Endothelial cell of umbilical vein (primary cell): ENCODE data around the gene DDX31. TPM values are rescaled to one million over a fixed set of nuclear protein-coding genes. Genes with fewer than 3 reads are reported as not detected.

ENCODE experiments used
- BruUV-seq: library from RNA; stranded (reverse); fragments of 400-500 nt; replicated peaks from 2 replicates; lab custom pipeline; 2021; lab: Mats Ljungman, UMichigan
- CTCF ChIA-PET: fragments of 300-600, 350-600 bp; sonication (Branson Sonifier 250); formaldehyde crosslinking; loops from one replicate; lab custom pipeline; 2021; ENCODE audit warnings: antibody characterized with exemption, inconsistent platforms; lab: Charles Lee
- POLR2A ChIA-PET: fragments of 300-600, 350-600 bp; sonication (Branson Sonifier 250); formaldehyde crosslinking; loops from one replicate; lab custom pipeline; 2021; ENCODE audit warnings: antibody characterized with exemption, inconsistent platforms; lab: Charles Lee
- DNase-seq: peaks from one replicate; pipeline ENCODE4 v3.0.0-alpha.2; 2011; ENCODE audit warnings: low read depth, low spot score
- FAIRE-seq: peaks from 2 replicates; lab custom pipeline; 2011; peaks lifted over from hg19 to GRCh38; lab: Jason Lieb, UNC
- H2AFZ ChIP-seq: 2 replicates; pipeline ENCODE4 v1.6.0; 2012; ENCODE audit warnings: low read depth, low read length, control low read depth, inconsistent platforms
- H3K27ac ChIP-seq: 2 replicates; pipeline ENCODE4 v1.5.1; 2011; ENCODE audit warnings: low read depth, mild to moderate bottlenecking, control low read depth, low read length, moderate library complexity; ENCODE audit not compliant: insufficient read depth
- H3K27me3 ChIP-seq, 2 experiments: 2 replicates each; pipeline versions ENCODE4 v1.6.0 to v1.6.1; 2011; ENCODE audit warnings: low read length in 2 of 2, mixed read lengths in 1 of 2; ENCODE audit not compliant: control insufficient read depth in 2 of 2, insufficient read depth in 2 of 2
- H3K36me3 ChIP-seq, 2 experiments: 2 replicates in 1 of 2; 3 replicates in 1 of 2; pipeline ENCODE4 v1.5.1; 2011; ENCODE audit warnings: low read length in 2 of 2, mild to moderate bottlenecking in 1 of 2, moderate library complexity in 1 of 2; ENCODE audit not compliant: control insufficient read depth in 2 of 2, insufficient read depth in 2 of 2; ENCODE audit errors: extremely low read depth in 1 of 2
- H3K4me1 ChIP-seq: 3 replicates; pipeline ENCODE4 v1.5.1; 2011; ENCODE audit warnings: mild to moderate bottlenecking, low read length; ENCODE audit not compliant: control insufficient read depth, insufficient read depth; ENCODE audit errors: extremely low read depth
- H3K4me2 ChIP-seq: 2 replicates; pipeline ENCODE4 v1.6.1; 2011; ENCODE audit warnings: low read length, control low read depth, mixed read lengths; ENCODE audit not compliant: insufficient read depth
- H3K4me3 ChIP-seq, 3 experiments: fragments of 200-600 bp in 1 of 3; sonication (generic), shearing (Covaris generic) in 1 of 3; replicated peaks in 1 of 3; 2 replicates each; pipeline ENCODE4 v1.5.1; 2011 to 2016; ENCODE audit warnings: control low read depth in 3 of 3, low read length in 3 of 3, mild to moderate bottlenecking in 2 of 3, inconsistent platforms in 1 of 3, low read depth in 1 of 3, moderate library complexity in 1 of 3; ENCODE audit not compliant: insufficient read depth in 1 of 3
- H3K79me2 ChIP-seq: 2 replicates; pipeline ENCODE4 v1.6.0; 2012; ENCODE audit warnings: low read length, inconsistent platforms; ENCODE audit not compliant: control insufficient read depth, insufficient read depth
- H3K9ac ChIP-seq: replicated peaks from 2 replicates; pipeline ENCODE3; 2011; ENCODE audit warnings: low read length, control low read depth; ENCODE audit not compliant: insufficient read depth; ENCODE audit errors: extremely low read depth
- H3K9me1 ChIP-seq: replicated peaks from 3 replicates; pipeline ENCODE4 v1.6.0; 2011; ENCODE audit warnings: mild to moderate bottlenecking, low read length; ENCODE audit not compliant: control insufficient read depth, insufficient read depth; ENCODE audit errors: extremely low read depth
- H3K9me3 ChIP-seq: replicated peaks from 2 replicates; pipeline ENCODE4 v1.5.1; 2012; ENCODE audit warnings: low read length, inconsistent platforms; ENCODE audit not compliant: control insufficient read depth, insufficient read depth
- H4K20me1 ChIP-seq: replicated peaks from 2 replicates; pipeline ENCODE3; 2011; ENCODE audit warnings: mild to moderate bottlenecking, low read length; ENCODE audit not compliant: control insufficient read depth, insufficient read depth; ENCODE audit errors: extremely low read depth
- CTCF ChIP-seq, 2 donors: IDR thresholded peaks; 1 replicate in 1 of 2; 2 replicates in 1 of 2; pipeline ENCODE4 v1.5.1; 2011; ENCODE audit warnings: low read length in 2 of 2, mild to moderate bottlenecking in 2 of 2, moderate library complexity in 2 of 2, control low read depth in 1 of 2, inconsistent platforms in 1 of 2, low read depth in 1 of 2; ENCODE audit not compliant: insufficient read depth in 1 of 2; ENCODE audit errors: extremely low read depth in 1 of 2
- EZH2 ChIP-seq: IDR thresholded peaks from 2 replicates; pipeline ENCODE4 v1.6.1; 2012; ENCODE audit warnings: borderline replicate concordance, low read depth, mild to moderate bottlenecking, moderate library complexity, low read length, inconsistent platforms; ENCODE audit not compliant: severe bottlenecking
- FOS ChIP-seq: IDR thresholded peaks from 2 replicates; pipeline ENCODE4 v1.6.1; 2011; ENCODE audit warnings: mild to moderate bottlenecking, low read length, moderate library complexity, borderline replicate concordance; ENCODE audit not compliant: insufficient read depth
- GATA2 ChIP-seq: IDR thresholded peaks from 2 replicates; pipeline ENCODE4 v1.7.0; 2011; ENCODE audit warnings: low read depth, mild to moderate bottlenecking, moderate library complexity, mixed read lengths, low read length; ENCODE audit not compliant: insufficient read length, insufficient read depth
- JUN ChIP-seq: IDR thresholded peaks from 2 replicates; pipeline ENCODE4 v1.6.1; 2011; ENCODE audit warnings: borderline replicate concordance, low read depth; ENCODE audit not compliant: insufficient read length, insufficient read depth
- MAX ChIP-seq: IDR thresholded peaks from 2 replicates; pipeline ENCODE4 v1.6.1; 2011; ENCODE audit not compliant: insufficient read depth, insufficient read length
- MYC ChIP-seq: IDR thresholded peaks from one replicate; pipeline ENCODE4 v1.6.1; 2011; ENCODE audit warnings: mild to moderate bottlenecking, low read depth, low read length
- POLR2A ChIP-seq: IDR thresholded peaks from 2 replicates; pipeline ENCODE4 v1.6.1; 2012; ENCODE audit warnings: low read depth, mild to moderate bottlenecking, control low read depth, low read length
- POLR2AphosphoS5 ChIP-seq: IDR thresholded peaks from 2 replicates; pipeline ENCODE4 v1.6.1; 2012; ENCODE audit warnings: low read depth, mild to moderate bottlenecking, control low read depth, low read length, moderate library complexity; ENCODE audit not compliant: insufficient read depth
- dilution Hi-C: fragments of 300-500 bp; cut with MboI; formaldehyde crosslinking; loops from one replicate; pipeline ENCODE4 v1.15.0; 2019; ENCODE audit warnings: low sequenced_read_pairs; ENCODE audit not compliant: extremely low pct_ligation_motif_present
- intact Hi-C: fragments of 100-400 bp; cut with micrococcal nuclease; formaldehyde crosslinking; loops from one replicate; pipeline ENCODE4 v1.10.0; 2022
- polyA plus RNA-seq, 4 experiments: library from polyadenylated mRNA; depleted of rRNA in 3 of 4; stranded (reverse) in 3 of 4; unstranded in 1 of 4; fragments of >200 nt; gene quantifications; 2 replicates each; pipeline versions ENCODE4 v1.2.1 to v1.2.3, GENCODE V29; 2011 to 2012; ENCODE audit warnings: missing spikeins in 1 of 4
- total RNA-seq: library from RNA; stranded (reverse); gene quantifications from 2 replicates; pipeline ENCODE4 v1.2.3, GENCODE V29; 2021

The DDX31 gene
- total and polyA plus RNA-seq, 2 donors (not counting 3 experiments of a cell fraction or from before 2014, with no cell fraction given) = 8.0 to 16.3 TPM

GRCh38 chr9:132557159-132557558 is 112.6 kb downstream of the DDX31 start:
- Histone ChIP-seq H3K9ac (no peak overlapping the region), H3K9me1 (no peaks in the 10 kb centered on the region), H3K4me3 (no peak overlapping the region), H2AFZ (no peak overlapping the region), H4K20me1 (no peaks in the 10 kb centered on the region), H3K27me3 (peaks cover 13 to 16% of the 10 kb centered on the region in 2 experiments), H3K79me2 (no peaks in the 10 kb centered on the region), H3K4me2 (no peak overlapping the region), H3K9me3 (no peaks in the 10 kb centered on the region), H3K4me1 (peaks cover 3% of the 10 kb centered on the region), H3K36me3 (no peaks in the 10 kb centered on the region), H3K27ac (no peak overlapping the region)
- dilution Hi-C loops = no loop called here
- intact Hi-C loops = no loop called here
- TF ChIP-seq JUN (no peak), GATA2 (no peak), POLR2AphosphoS5 (no peak), MAX (no peak), CTCF (IDR thresholded peaks at IDR 0.05; ENCODE audit: extremely low read depth in 1 of 2, insufficient read depth in 1 of 2, low read depth in 1 of 2, low read length in 2 of 2) (no peak), EZH2 (no peak), MYC (no peak), FOS (no peak), POLR2A (no peak)
- ChIA-PET CTCF (no interaction called here), POLR2A (no interaction called here)
- FAIRE-seq (no peak), DNase-seq (no peak)
- no TSS peak for BruUV-seq
